T-helper 2 cell treated with Interferon-gamma antibody and Interleukin-4, amounts not matched to agents 100 ng/mL and 5 ng/mL, for 36 hours (primary cell): ENCODE results near the gene PCDHA1. TPM values are rescaled to one million over a fixed set of nuclear protein-coding genes. Genes with fewer than 3 reads are reported as not detected.

Experiments used
- intact Hi-C: fragments of 100-400 bp; cut with micrococcal nuclease; formaldehyde crosslinking; loops from one replicate; pipeline ENCODE4 v1.15.1; 2023
- total RNA-seq: library from RNA; stranded (reverse); gene quantifications from 2 replicates; pipeline ENCODE4 v1.2.3, GENCODE V29; 2022

PCDHA1 gene
- total RNA-seq, 1 donor from 2014 or later = not detected

- intact Hi-C loops = no loop called here
Measured at GRCh38 chr5:140986117-140986521, 200.2 kb downstream of the PCDHA1 start.

- intact Hi-C loops = no loop called here
Measured at GRCh38 chr5:140988100-140988499, 202.2 kb downstream of the PCDHA1 start.

- intact Hi-C loops = no loop called here
Measured at GRCh38 chr5:140988608-140989007, 202.7 kb downstream of the PCDHA1 start.

GRCh38 chr5:140989254-140990020, 203.5 kb downstream of the PCDHA1 start:
- intact Hi-C loops = no loop called here

GRCh38 chr5:140992828-140993227, 206.9 kb downstream of the PCDHA1 start:
- intact Hi-C loops = no loop called here

GRCh38 chr5:140996060-140996459, 210.1 kb downstream of the PCDHA1 start:
- intact Hi-C loops = no loop called here

- intact Hi-C loops = no loop called here
Measured at GRCh38 chr5:140998921-140999410, 213.0 kb downstream of the PCDHA1 start.

GRCh38 chr5:141001446-141001843, 215.5 kb downstream of the PCDHA1 start:
- intact Hi-C loops = no loop called here

GRCh38 chr5:141001844-141002604, 216.1 kb downstream of the PCDHA1 start:
- intact Hi-C loops = no loop called here

- intact Hi-C loops = no loop called here
Measured at GRCh38 chr5:141002605-141002965, 216.6 kb downstream of the PCDHA1 start.

GRCh38 chr5:141003031-141003430, 217.1 kb downstream of the PCDHA1 start:
- intact Hi-C loops = no loop called here

- intact Hi-C loops = no loop called here
Measured at GRCh38 chr5:141003791-141004611, 218.1 kb downstream of the PCDHA1 start.

- intact Hi-C loops = no loop called here
Measured at GRCh38 chr5:141007791-141008190, 221.9 kb downstream of the PCDHA1 start.

GRCh38 chr5:141010047-141010793, 224.3 kb downstream of the PCDHA1 start:
- intact Hi-C loops = no loop called here

- intact Hi-C loops = no loop called here
Measured at GRCh38 chr5:141017943-141018342, 232.0 kb downstream of the PCDHA1 start.

- intact Hi-C loops = no loop called here
Measured at GRCh38 chr5:141022384-141022783, 236.4 kb downstream of the PCDHA1 start.

GRCh38 chr5:141031006-141031405, 245.1 kb downstream of the PCDHA1 start:
- intact Hi-C loops = no loop called here

GRCh38 chr5:141032626-141033025, 246.7 kb downstream of the PCDHA1 start:
- intact Hi-C loops = no loop called here

- intact Hi-C loops = no loop called here
Measured at GRCh38 chr5:141039061-141039460, 253.1 kb downstream of the PCDHA1 start.

GRCh38 chr5:141039517-141039916, 253.6 kb downstream of the PCDHA1 start:
- intact Hi-C loops = no loop called here
